Astrocyte (in vitro differentiated cells and primary cell): Measurements from ENCODE around the gene ZFP36L1. TPM values are rescaled to one million over a fixed set of nuclear protein-coding genes. Genes with fewer than 3 reads are reported as not detected.

Experiments
- DNase-seq: peaks from one replicate; pipeline ENCODE4 v3.0.0-alpha.2; 2010; ENCODE audit warnings: low read depth
- FAIRE-seq: peaks from 2 replicates; lab custom pipeline; 2011; peaks lifted over from hg19 to GRCh38; lab: Jason Lieb, UNC
- H2AFZ ChIP-seq: 2 replicates; pipeline ENCODE4 v1.6.0; 2012; ENCODE audit warnings: low read depth, low read length, inconsistent platforms
- H3K27ac ChIP-seq: 2 replicates; pipeline ENCODE4 v1.5.1; 2011; ENCODE audit warnings: low read depth, low read length, inconsistent platforms
- H3K27me3 ChIP-seq: 2 replicates; pipeline ENCODE4 v1.6.0; 2011; ENCODE audit warnings: low read length, inconsistent platforms; ENCODE audit not compliant: insufficient read depth
- H3K36me3 ChIP-seq: 2 replicates; pipeline ENCODE4 v1.5.1; 2011; ENCODE audit warnings: low read length, inconsistent platforms; ENCODE audit not compliant: insufficient read depth
- H3K4me1 ChIP-seq: 2 replicates; pipeline ENCODE4 v1.5.1; 2011; ENCODE audit warnings: low read length, inconsistent platforms; ENCODE audit not compliant: insufficient read depth
- H3K4me2 ChIP-seq: 2 replicates; pipeline ENCODE4 v1.6.0; 2012; ENCODE audit warnings: low read length, inconsistent platforms
- H3K4me3 ChIP-seq: 2 replicates; pipeline ENCODE4 v1.5.1; 2011; ENCODE audit warnings: low read depth, mild to moderate bottlenecking, low read length, inconsistent platforms; ENCODE audit not compliant: insufficient read depth
- H3K79me2 ChIP-seq: 2 replicates; pipeline ENCODE4 v1.6.0; 2012; ENCODE audit warnings: mild to moderate bottlenecking, low read length, inconsistent platforms; ENCODE audit not compliant: insufficient read depth
- H3K9ac ChIP-seq: 2 replicates; pipeline ENCODE4 v1.6.0; 2012; ENCODE audit warnings: mild to moderate bottlenecking, low read length, inconsistent platforms
- H3K9me3 ChIP-seq: 2 replicates; pipeline ENCODE4 v1.5.1; 2012; ENCODE audit warnings: low read depth, mild to moderate bottlenecking, low read length, inconsistent platforms; ENCODE audit not compliant: insufficient read depth
- H4K20me1 ChIP-seq: 2 replicates; pipeline ENCODE4 v1.6.0; 2012; ENCODE audit warnings: low read length, inconsistent platforms; ENCODE audit not compliant: insufficient read depth
- H3K27ac Mint-ChIP-seq: one replicate; pipeline ENCODE4 v1.8.0; 2021; ENCODE audit warnings: mild to moderate bottlenecking, mixed read lengths; ENCODE audit not compliant: unreplicated experiment
- H3K27me3 Mint-ChIP-seq: one replicate; pipeline ENCODE4 v1.8.0; 2021; ENCODE audit warnings: low read depth, mixed read lengths; ENCODE audit not compliant: unreplicated experiment
- H3K36me3 Mint-ChIP-seq: one replicate; pipeline ENCODE4 v1.8.0; 2021; ENCODE audit warnings: low read depth, mixed read lengths; ENCODE audit not compliant: unreplicated experiment
- H3K4me1 Mint-ChIP-seq: one replicate; pipeline ENCODE4 v1.8.0; 2021; ENCODE audit warnings: low read depth, mixed read lengths; ENCODE audit not compliant: unreplicated experiment
- H3K4me3 Mint-ChIP-seq: one replicate; pipeline ENCODE4 v1.8.0; 2021; ENCODE audit warnings: mild to moderate bottlenecking, moderate library complexity, mixed read lengths; ENCODE audit not compliant: unreplicated experiment
- H3K9me3 Mint-ChIP-seq: one replicate; pipeline ENCODE4 v1.8.0; 2021; ENCODE audit warnings: mild to moderate bottlenecking, mixed read lengths; ENCODE audit not compliant: unreplicated experiment
- EZH2 ChIP-seq: IDR thresholded peaks from 2 replicates; pipeline ENCODE4 v1.6.1; 2012; ENCODE audit warnings: mild to moderate bottlenecking, low read length, inconsistent platforms; ENCODE audit not compliant: insufficient read depth
- total RNA-seq: library from RNA; stranded (reverse); gene quantifications from 2 replicates; pipeline ENCODE4 v1.2.1, GENCODE V29; 2021
- TF ChIP-seq, protein P1 (sequence below): IDR thresholded peaks from 2 replicates; pipeline ENCODE4 v1.5.1; 2011; ENCODE audit warnings: low read depth, mild to moderate bottlenecking, inconsistent platforms, low read length, moderate library complexity; ENCODE audit not compliant: insufficient read depth

Gene ZFP36L1
- total RNA-seq, 1 donor from 2014 or later = 219 TPM

DNA sequence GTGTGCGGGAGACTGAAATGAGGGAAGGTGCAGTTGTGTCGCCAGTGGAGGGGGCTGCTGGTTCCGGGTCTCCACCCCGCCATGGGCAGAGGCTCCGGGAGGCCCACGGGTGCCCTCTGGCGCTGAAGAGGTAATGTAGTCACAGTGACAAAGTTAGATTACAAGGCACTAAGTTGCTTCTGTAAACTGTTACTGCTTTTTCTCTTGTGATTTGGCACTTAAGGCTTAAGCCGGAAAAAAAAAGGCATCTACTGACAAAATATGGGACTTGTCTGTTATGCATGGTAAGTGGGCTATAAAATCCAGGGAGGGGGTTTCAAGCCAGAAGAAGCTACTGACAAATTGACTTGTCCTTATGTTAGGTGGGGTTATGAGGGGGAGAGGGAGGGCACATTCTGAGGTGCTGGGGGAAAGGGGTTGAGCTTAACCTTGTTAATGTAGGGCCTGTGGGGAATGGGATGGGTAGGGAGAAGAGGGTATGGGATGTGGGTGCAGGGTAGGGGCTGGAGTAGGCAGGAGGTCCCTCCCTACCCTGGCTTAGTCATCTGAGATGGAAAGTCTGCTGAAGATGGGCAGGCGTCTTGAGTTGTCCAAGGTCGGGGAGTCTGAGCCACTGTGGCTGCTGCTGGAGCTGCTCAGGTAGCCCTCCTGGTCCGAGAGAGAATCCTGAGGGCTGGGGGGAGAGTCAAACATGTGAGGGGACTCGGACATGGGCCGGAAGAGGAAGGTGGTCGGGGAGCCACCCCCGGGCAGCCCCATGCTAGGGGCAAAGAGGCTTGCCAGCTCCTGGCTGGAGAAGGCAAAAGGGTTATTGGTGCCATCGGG lies 3.7 kb downstream of the ZFP36L1 start:
- Mint-ChIP-seq H3K36me3 (peaks cover 12% of the 10 kb centered on the region), H3K27ac (peak overlapping the region; percentile 98), H3K4me1 (peaks cover 36% of the 10 kb centered on the region), H3K4me3 (peak overlapping the region; percentile 93), H3K9me3 (peaks cover 2% of the 10 kb centered on the region), H3K27me3 (no peaks in the 10 kb centered on the region)
- H3K27me3 ChIP-seq = no peaks in the 10 kb centered on the region
- no peaks in the 10 kb centered on the region for H3K9me3 ChIP-seq
- H3K79me2 ChIP-seq = peaks cover 53% of the 10 kb centered on the region
- peaks cover 44% of the 10 kb centered on the region for H4K20me1 ChIP-seq
- FAIRE-seq = no peak
- H3K4me2 ChIP-seq = peak overlapping the region; percentile 90
- peak overlapping the region; percentile 100 for H3K27ac ChIP-seq
- peak; percentile 62 for DNase-seq
- H3K4me3 ChIP-seq = peak overlapping the region; percentile 97
- TF ChIP-seq, protein P1, sequence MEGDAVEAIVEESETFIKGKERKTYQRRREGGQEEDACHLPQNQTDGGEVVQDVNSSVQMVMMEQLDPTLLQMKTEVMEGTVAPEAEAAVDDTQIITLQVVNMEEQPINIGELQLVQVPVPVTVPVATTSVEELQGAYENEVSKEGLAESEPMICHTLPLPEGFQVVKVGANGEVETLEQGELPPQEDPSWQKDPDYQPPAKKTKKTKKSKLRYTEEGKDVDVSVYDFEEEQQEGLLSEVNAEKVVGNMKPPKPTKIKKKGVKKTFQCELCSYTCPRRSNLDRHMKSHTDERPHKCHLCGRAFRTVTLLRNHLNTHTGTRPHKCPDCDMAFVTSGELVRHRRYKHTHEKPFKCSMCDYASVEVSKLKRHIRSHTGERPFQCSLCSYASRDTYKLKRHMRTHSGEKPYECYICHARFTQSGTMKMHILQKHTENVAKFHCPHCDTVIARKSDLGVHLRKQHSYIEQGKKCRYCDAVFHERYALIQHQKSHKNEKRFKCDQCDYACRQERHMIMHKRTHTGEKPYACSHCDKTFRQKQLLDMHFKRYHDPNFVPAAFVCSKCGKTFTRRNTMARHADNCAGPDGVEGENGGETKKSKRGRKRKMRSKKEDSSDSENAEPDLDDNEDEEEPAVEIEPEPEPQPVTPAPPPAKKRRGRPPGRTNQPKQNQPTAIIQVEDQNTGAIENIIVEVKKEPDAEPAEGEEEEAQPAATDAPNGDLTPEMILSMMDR = peak; percentile 56
- no peak for TF ChIP-seq EZH2
- peak overlapping the region; percentile 99 for H3K9ac ChIP-seq
- H3K36me3 ChIP-seq = peaks cover 12% of the 10 kb centered on the region
- peaks cover 51% of the 10 kb centered on the region for H3K4me1 ChIP-seq
- no peak overlapping the region for H2AFZ ChIP-seq

DNA sequence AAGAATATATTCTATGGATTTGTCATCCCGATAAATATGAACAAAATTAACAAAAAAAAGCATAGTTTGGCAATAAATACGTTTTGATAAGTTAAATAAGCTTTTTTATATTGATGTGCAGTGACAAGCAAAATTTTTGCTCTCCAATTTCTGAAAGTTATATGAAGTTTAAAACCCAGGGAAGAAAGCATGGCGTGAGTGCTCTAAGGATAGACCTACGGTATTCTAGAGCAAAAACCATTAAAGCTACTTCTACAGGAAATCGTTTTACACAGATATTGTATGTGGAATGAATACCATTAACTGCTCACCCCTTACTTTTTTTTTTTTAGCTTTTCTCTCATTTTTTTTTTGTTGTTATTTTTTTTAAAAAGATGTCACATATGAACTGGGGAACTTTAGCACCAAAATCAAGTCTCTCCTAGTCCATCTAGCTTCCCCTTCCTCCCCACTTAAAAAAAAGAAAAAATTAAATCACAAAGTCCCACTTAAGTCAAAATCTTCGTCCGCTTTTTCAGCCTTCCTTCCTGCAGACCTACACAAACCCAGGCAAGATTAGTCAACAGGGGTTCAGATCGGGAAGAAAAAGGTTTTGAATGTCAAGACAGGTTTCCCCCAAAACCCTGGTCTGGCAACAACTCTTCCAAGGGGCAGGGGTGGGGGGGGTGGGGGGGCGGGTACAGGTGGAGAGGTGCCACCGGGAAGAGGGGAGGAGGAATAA lies 4.4 kb downstream of the ZFP36L1 start:
- Histone ChIP-seq H3K27ac (peak overlapping the region; percentile 43), H3K79me2 (peaks cover 48% of the 10 kb centered on the region), H2AFZ (no peak overlapping the region), H3K9me3 (no peaks in the 10 kb centered on the region), H3K9ac (peak overlapping the region; percentile 99), H3K36me3 (peaks cover 12% of the 10 kb centered on the region), H3K4me2 (peak overlapping the region; percentile 90), H4K20me1 (peaks cover 44% of the 10 kb centered on the region), H3K4me3 (peak overlapping the region; percentile 97), H3K27me3 (no peaks in the 10 kb centered on the region), H3K4me1 (peaks cover 47% of the 10 kb centered on the region)
- H3K36me3 Mint-ChIP-seq = peaks cover 12% of the 10 kb centered on the region
- FAIRE-seq (no peak), DNase-seq (no peak)
- peak overlapping the region; percentile 86 for H3K27ac Mint-ChIP-seq
- H3K9me3 Mint-ChIP-seq = peaks cover 2% of the 10 kb centered on the region
- H3K27me3 Mint-ChIP-seq = no peaks in the 10 kb centered on the region
- peaks cover 35% of the 10 kb centered on the region for H3K4me1 Mint-ChIP-seq
- TF ChIP-seq, protein P1 = no peak
- TF ChIP-seq EZH2 = no peak
- H3K4me3 Mint-ChIP-seq = peak overlapping the region; percentile 77
